Measurements from ENCODE around the gene FAM72D.
"Not testable (repeated sequence)": the region's sequence is repeated elsewhere in the genome, so short reads cannot be mapped to it uniquely, and the experiment has no call there.

Gene FAM72D

DNA sequence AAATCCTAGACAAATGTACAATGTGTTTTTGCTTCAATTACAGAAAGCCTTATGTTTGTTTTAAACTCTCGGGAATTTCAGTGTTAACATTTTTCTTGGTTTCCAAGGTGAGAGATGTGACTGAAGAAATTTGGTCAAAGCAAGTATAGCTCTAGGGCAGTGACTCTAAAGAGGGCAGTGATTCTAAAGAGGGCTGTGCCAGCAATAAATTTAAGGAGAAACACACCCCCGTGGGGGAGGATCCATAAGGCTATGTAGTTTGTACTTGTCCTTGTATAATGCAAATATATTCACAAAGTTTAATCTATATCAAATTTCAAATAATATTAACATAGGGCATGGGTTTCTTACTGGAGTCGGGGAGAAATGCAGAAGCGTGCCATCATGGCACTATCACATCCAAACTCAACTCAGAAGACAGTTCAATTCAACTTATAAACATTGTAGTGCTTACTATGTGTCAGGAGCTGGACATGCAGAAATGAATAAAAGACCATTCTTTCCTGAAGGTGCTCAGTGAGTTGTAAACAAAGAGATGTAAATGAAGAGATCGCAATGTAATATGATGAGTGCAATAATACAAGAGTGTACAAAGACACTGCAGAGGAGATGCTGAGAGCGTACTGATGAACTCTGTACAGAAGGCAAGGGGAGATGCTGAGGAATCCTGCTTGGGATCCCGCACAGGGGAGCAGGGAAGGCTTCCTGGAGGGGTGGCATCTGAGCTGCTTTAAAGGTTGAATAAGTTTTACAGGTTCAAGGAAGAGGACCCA, 13.1 kb upstream of the FAM72D start:
- not testable (repeated sequence) for DNase-seq (ENCODE audit: low read depth)

DNA sequence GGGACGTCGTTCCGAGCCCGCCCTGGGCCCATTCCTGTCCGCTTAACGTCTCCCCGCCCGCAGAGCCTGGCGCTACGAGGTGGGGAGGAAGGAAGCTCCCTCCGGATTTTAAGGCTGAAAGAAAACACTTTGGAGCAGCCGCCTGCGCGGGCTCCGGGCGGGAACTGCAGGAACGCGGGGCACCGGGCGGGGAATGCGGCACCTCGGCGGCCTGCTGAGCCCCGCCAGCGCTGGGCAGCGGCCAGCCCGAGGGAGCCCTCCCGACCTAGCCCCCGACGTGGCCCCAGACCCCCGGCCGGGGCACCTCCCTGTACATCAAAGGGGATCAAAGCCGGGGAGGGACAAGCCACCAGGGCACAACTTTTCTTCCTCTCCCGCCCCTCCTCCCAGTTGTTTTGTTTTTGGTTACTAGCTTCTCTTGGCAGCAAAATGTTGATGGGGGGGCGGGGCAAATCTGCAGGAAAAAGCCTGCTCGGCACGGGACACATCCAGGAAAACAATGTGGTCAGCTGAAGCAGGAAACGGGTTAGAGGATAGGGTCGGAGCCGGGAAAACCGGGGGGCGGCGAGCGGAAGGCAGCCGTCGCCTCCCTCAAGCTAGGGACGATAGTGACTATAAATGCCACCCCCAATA, 2.1 kb upstream of the FAM72D start:
- DNase-seq (ENCODE audit: low read depth) = peak; percentile 30

DNA sequence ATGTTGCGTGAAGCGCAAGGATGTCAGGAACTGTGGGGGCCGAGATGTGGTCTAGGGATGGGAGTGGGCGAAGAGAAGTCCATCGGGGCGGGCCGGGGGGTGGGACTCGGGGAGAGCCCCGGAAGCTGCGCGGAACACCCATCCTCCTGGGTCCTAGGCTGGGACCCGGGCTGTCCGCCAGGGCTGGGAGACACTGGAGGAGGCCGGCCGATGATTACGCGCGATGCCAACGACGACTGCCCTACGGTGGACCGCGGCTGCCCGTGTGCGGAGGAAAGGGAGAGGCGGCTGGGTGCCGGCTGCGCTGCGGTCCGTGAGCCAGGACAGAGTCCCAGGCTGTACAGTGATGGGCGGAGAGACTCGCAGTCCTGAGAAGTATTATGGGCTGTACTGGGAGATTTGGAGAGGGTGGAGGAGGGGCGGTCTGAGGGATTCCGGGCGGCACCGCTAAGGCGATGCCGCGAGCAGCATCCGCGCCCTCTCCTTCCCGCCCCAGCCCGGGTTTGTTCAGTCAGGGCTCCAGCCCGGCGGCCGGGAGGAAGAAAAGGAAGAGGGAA, 1.0 kb upstream of the FAM72D start:
- DNase-seq (ENCODE audit: low read depth) = not testable (repeated sequence)

DNA sequence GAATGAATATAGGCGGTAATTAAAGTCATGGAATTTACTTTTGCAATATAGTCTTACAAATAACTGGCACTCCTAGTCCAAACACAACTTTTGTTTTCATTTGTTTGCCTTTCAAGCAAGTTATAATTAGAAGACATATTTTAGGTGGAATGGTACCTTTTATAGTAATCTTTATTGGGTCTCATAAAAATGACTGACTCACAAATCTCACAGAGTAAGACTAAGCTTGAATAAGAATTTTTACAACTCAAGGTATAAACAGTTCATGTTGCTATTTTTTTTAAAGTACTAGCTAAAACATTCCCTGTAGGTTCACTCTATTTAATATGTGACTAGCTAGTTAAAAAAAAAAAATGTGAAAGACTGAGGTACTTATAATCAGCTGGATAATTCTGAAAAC, 6.0 kb downstream of the FAM72D start:
- DNase-seq (ENCODE audit: low read depth) = not testable (repeated sequence)

DNA sequence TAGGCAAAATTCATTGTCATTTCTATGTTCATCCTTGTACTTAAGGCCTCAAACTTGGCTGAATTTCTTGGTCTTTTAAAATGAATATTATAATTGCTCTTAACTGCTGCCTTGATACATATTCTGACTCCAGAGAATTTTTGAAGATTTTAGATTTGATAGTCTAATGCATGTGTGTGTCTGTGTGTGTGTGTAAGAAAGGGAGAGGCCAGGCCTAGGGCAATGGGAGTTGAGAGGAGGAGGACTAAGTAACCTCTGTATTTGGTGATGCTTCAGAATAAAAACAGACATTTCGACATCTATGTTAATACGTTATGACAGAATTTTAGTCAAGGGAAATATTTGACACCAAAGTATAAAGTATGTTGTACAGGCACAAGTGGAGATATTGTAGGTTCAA, 7.5 kb downstream of the FAM72D start:
- DNase-seq (ENCODE audit: low read depth) = not testable (repeated sequence)

DNA sequence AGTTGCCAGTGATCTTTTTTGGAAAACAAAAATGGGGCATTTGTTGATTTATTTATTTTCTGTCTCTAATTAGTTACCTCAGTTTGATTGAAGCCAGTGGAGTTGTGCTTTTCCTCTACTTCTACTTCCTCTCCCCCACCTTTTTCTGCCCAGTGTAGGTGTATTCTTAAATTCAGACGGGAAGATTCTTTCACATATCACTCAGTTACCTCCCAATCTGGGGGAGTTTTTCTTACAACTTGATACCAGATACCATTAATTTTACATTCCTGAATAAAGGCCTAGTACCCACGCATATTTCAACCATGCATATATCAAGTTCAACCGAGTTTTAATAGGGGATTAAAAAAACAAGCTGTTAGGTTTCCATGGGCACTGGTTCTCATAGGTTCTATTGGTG, 15.9 kb downstream of the FAM72D start:
- not testable (repeated sequence) for DNase-seq (ENCODE audit: low read depth)

DNA sequence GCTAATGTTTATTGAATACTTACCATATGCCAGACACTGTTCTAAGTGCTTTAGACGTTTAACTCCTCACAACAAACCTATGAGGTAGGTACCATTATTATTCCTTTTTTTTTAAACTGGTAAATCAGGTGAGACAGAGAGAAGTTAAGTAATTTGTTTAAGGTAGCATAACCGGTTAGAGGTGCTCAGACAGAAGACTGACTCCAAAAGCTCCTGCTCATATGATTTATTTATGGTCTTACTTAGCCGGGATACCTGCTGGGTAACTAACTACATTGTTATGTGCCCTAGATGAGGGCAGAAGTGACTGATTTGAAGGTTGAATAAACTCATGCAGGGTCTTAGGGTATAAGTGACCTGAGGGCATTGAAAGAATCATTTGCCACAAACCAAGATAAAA, 16.9 kb downstream of the FAM72D start:
- not testable (repeated sequence) for DNase-seq (ENCODE audit: low read depth)

DNA sequence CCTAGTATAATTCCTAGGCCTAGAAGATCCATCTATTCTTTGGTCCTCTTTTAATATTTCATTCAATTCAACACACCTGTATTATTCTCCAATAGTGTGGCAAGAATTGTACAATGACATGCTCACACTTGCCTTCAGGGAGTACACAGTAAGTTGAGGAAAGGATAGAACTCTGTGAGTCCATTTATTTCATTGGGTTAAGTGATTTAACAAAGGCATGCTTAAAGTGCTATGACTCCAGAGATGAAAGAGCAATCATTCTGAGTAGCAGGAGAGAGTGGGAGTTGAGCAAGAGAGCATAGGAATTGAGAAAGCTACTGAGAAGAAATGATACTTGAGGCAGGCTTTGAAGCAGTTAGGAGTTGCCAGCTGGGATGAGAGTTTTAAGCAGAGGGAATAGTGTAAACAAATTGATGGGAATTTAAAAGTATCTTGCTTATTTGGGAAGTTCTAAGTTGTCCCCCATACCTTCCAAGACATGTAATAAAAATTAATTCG, 18.8 kb downstream of the FAM72D start:
- not testable (repeated sequence) for DNase-seq (ENCODE audit: low read depth)

DNA sequence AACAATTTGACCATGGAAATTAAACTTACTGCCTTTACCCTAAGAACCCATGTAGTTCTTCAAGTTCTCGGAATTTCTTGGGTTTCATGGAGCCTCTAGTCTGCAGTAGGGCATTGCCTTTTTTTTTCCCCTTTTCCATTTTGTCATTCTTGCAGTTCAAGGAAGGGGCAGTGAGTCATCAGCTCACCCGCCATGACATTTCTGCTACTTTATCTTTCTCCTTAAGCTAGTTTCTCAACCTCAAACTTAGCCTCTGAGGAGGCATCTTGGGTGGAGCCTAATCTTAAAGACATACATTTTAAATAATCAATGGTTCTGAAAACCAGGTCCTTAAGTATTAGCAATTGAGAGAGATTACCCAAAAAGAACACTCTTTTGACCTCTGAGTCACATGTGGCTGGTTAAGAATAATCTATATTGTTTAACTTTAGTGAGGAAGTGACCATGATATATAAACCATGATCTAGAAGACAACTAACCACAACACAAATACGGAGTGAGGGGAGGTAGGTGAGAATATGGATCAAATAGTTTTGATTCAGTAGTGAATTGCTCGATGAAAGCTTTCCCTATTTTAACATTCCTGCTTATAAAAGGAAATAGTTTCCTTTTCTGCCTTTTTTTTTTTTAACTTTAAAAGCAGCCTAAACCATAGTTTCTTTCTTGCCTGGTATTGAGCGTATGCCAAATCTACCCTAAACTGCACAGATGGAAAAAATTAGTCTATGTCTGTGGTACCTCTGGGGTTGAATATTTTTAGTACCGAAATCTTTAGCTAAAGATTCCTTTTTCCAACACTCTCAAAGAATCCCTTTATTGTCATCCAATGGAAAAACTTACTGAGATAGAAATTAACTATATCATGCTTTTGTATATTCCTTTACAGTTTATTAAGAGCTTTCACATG, 20.1 kb downstream of the FAM72D start:
- not testable (repeated sequence) for DNase-seq (ENCODE audit: low read depth)

DNA sequence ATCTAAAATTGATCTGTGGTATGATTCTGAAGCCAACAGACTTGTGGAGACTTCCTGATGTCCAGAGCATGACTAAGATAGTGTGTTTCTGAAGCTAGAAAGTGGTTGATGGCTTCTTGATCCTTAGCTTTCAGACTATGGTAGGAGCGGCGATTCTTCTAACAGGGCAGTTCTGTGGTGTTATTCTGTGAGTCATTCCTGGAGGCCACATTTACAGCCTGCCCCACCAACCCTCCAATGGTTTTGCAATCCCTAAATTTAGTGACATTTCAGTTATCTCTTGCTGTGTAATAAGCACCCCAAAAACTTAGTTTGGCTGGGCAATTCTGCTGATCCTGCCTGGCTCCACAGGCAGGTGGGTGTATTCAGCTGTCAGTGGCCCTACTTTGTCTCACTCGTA, 24.1 kb downstream of the FAM72D start:
- DNase-seq (ENCODE audit: low read depth) = not testable (repeated sequence)

DNA sequence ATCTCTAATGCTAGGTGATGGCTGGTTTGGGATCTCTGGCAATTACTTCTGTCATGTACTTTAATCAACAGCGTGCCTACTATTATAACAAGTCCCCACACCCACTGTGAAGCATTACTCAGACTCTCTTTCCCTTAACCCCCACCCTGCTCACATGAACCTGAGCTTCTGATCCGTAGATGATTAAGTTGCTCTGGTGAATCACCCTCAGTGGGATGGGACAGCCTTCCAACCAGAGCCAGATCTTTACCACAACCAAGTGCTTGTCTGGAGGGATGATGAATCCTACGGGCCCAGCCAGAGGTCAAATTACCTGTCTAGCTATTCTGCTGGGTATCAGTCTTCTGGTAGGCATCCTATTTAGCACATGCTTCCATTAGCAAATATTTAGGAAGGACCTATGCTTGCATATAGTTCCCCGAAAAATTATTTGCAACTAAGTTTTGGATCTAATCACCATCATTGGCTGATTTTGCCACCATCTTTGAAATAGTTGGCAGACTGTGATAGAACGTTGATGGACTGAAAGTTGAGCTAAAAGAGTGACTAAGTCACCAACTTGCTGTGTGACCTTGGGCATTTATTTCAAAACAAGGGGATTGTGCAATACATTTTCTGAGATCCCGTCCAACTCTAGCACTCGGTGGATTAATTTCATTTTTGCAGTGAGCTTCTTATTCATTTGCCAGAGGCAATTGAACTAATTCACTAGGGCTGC, 26.7 kb downstream of the FAM72D start:
- DNase-seq (ENCODE audit: low read depth) = not testable (repeated sequence)

DNA sequence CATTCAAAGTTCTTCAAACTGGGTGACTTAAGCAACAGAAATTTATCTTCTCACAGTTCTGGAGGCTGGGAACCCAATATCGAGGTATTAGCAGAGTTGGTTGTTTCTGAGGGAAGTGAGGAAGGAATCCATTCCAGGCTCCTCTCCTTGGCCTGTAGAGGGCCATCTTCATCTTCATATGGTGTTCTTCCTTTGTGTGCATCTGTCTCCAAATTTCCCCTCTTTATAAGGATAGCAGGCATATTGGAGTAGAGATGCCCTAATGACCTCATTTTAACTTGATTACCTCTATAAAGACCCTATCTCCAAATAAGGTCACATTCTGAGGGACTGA, 27.3 kb downstream of the FAM72D start:
- DNase-seq (ENCODE audit: low read depth) = not testable (repeated sequence)

DNA sequence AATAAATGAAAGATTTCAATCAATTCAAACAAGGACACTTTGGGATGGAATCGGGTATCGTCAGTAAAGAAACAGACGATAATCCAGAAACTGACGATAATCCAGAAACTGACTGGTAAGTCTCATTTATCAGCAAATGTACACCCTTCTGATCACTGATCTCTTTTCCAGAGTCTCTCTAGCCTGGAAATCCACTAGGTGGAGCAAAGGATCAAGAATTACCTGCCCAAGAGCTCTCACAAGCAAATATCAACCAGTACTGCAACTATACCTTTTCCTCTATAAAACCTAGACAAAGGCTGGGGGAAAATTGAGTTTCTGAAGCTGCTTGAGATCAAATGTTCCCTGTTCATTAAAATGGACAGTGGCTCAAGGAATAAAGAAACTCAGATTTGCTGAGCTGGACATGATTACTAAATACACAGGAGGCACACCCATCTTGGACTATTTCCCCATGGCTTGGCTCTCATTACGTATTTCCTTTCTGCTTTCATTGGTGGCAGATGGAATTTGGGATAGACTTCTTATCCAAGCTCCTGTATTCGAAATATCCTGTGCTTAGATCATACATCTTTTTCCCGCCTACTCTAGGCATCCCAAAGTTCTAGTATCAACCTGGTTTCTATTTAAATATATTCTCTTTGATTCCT, 28.3 kb downstream of the FAM72D start:
- not testable (repeated sequence) for DNase-seq (ENCODE audit: low read depth)

DNA sequence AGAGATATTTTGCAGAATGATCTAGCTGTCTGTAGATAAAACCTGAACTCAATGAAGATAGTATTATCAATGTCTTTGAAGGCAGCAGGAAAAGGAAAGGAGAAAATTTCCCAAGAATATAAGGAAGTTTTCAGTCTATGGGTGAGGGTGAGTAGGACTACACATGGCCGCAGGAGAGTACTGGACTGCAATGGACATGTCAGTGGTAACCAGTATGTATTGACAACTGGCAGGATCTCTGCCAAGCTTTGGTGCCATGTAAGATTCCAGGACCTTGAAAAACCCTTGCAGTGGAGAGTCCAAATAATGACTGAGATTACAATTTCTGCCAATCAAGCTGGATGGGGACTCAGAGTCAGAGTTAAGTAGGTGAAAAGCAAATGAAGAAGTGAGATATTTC, 29.3 kb downstream of the FAM72D start:
- DNase-seq (ENCODE audit: low read depth) = not testable (repeated sequence)

DNA sequence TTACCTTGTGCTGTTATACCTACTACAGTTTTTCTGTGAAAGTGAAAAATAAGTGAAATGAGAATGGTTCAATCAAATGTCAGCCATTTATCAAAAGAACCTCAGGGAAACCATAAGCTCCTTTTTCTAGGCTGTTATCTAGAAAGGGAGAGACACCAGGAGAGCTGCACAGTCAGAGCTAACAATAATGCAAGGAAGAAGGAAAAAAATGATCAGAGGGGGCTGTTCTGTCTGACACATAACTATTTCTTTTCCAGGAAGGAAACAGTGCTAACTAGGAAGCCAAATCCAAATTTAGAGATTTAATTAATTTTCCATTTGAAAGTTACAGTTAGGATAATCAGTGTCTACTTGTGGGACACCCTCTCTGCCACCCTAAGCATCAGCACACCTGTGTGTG, 31.4 kb downstream of the FAM72D start:
- DNase-seq (ENCODE audit: low read depth) = not testable (repeated sequence)

DNA sequence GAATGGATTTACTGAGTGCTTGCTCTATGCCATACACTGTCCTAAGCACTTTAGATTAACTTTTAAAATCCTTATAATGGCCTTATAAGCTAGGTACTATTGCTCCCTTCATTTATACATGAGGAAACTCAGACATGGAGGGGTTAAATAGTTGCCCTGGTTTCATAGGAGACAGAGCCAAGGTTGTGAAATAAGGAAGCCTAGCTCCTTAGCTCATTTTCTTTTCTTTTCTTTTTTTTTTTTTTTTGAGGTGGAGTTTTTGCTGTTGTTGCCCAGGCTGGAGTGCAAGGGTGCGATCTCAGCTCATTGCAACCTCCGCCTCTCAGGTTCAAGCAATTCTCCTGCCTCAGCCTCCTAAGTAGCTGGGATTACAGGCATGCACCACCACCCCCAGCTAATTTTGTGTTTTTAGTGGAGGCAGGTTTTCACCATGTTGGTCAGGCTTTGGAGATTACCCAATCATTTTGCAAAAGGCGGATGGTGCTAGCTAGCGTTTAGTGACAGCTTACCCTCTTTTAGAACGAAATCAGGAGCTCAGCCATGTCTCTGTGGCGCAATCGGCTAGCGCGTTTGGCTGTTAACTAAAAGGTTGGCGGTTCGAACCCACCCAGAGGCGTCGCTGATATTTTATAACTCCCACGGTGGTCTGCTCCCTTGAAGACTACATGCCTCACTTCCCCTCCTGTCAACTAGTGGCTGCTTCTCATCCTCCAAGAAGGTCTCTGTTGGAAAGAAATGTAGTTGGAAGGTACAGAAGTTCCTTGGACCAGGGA, 33.1 kb downstream of the FAM72D start:
- peak; percentile 38 for DNase-seq (ENCODE audit: low read depth)

DNA sequence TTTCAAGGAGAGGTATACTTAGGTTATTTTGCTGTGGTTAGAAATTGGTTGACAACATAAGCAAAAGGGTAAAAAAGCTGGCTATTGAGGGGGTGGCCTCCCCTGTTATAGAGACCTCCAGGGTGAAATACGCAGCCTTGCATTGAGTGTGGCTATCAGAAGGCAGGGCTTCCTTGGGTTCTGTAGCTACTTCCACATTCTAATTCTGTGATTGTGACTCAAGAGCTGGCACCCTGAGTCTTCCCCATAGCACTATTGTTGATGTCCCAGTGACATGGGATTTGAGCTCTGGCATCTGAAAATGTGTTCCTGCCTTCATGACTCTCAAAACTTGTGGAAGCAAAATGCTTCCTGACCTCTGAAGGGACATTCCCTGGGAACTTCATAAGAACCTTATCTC, 38.7 kb downstream of the FAM72D start:
- not testable (repeated sequence) for DNase-seq (ENCODE audit: low read depth)

DNA sequence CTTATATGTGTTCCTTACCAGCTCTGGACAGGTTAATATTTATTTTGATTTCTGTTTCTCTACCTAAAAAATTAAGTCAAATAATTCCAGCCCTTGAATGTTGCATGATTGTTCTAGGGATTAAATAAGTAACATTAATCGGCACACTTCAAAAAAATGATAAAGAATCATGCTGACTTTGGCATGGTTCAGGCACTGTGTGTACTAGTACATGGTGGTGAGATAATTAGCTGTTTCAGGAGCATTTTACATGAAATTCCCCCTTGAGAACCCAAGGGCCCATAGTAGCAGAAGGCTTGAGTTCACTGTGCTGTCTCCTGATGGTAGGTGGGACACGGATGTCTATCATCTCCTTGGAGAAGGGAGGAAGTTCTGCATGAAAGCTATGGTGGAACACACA, 44.8 kb downstream of the FAM72D start:
- not testable (repeated sequence) for DNase-seq (ENCODE audit: low read depth)

DNA sequence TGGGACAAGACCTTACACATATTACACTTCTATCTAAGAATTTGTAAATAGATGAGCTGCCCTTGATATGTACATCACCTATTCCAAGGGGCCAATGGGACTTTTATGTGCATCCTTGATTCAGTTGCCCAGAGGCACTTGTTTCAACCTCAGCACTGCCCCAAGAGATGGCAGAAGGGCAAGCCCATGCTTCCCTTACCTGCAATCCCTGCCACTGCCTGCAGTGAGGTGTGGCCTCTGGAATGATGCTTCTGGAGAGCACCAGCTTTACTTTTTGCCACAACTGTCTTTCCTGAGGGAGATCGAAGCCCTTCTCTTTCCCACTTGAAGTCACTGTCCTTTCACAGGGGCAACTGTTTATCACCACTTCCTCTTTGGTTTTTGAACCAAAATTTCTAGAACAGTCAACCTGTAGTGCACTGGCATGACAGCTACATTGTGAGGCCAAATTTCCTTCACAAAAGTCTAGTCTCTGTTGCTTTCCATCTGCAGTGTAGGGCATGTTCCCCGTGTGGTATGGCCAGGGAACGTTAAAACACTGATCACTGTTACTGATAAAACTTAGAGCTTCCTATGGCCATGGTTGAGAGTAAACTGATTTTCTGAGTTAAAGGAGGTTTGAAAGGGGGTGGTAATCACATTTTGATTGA, 48.6 kb downstream of the FAM72D start:
- DNase-seq (ENCODE audit: low read depth) = not testable (repeated sequence)

DNA sequence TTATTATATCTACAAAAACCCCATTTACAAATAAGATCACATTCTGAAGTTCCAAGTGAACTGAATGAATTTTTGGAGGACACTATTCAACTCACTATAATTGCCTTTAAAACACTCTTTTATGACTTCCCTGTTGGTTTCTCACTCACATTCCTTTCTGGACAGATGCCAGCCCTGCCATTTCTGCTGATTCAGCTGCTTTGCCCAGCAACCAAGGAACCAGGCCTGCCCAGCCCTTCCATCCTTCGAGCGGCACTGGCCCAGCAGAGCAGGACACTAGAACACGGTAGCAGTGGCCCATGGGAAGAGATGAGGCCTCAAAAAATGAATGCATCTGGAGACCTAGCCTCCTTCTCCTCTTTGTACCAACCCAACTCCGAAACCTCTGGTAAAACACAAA, 50.5 kb downstream of the FAM72D start:
- DNase-seq (ENCODE audit: low read depth) = not testable (repeated sequence)
